K562 (cell line): Measurements from ENCODE around the gene SLC25A20. TPM values are rescaled to one million over a fixed set of nuclear protein-coding genes. Genes with fewer than 3 reads are reported as not detected.

Source experiments
- DMBX1 ChIP-seq: fragments of 250-450 bp; sonication (Bioruptor Pico); IDR thresholded peaks from 2 replicates; pipeline ENCODE4 v1.8.0; 2022; ENCODE audit warnings: inconsistent platforms, mild to moderate bottlenecking, moderate library complexity, borderline replicate concordance
- EP300 ChIP-seq: IDR thresholded peaks from 2 replicates; pipeline ENCODE4 v1.6.1; 2012; ENCODE audit warnings: low read length, improper control_type of control experiment
- GATAD2B ChIP-seq: fragments of 450-650 bp; IDR thresholded peaks from 2 replicates; pipeline ENCODE4 v1.6.1; 2017; ENCODE audit warnings: mild to moderate bottlenecking, borderline replicate concordance
- HMBOX1 ChIP-seq: sonication (generic); IDR thresholded peaks from 2 replicates; pipeline ENCODE4 v1.6.1; 2016
- REST ChIP-seq, 2 experiments: fragments of 450-650 bp; formaldehyde crosslinking in 1 of 2; IDR thresholded peaks; 2 replicates each; pipeline versions ENCODE4 v1.4.0 to v1.6.1; 2014 to 2020; ENCODE audit warnings: mild to moderate bottlenecking in 2 of 2, borderline replicate concordance in 1 of 2, low read depth in 1 of 2
- ZNF407 ChIP-seq: fragments of 450-650 bp; IDR thresholded peaks from 2 replicates; pipeline ENCODE4 v1.6.1; 2016; ENCODE audit warnings: low read depth
- ZNF589 ChIP-seq: fragments of 200-800 bp; sonication (Bioruptor generic); IDR thresholded peaks from 2 replicates; pipeline ENCODE4 v1.6.1; 2016; ENCODE audit warnings: low read depth, missing genetic modification characterization, missing compliant biosample characterization
- polyA plus RNA-seq, 8 experiments: library from polyadenylated mRNA; depleted of rRNA in 4 of 8; stranded (reverse) in 5 of 8; unstranded in 3 of 8; fragments of >200 nt; fragmentation: Nextera tagmentation in 2 of 8; fragmentation: Illumina TruSeq in 1 of 8; extraction: Ambion mirVana in 2 of 8; extraction: Trizol in 1 of 8; gene quantifications; 2 replicates each; pipeline versions ENCODE4 v1.2.1 to v1.2.3, GENCODE V29; 2011 to 2014; ENCODE audit warnings: inconsistent platforms in 1 of 8, missing spikeins in 1 of 8
- total RNA-seq, 7 experiments: library from RNA; depleted of rRNA in 6 of 7; stranded (reverse); fragments of >200 nt in 6 of 7; fragmentation: Illumina TruSeq in 2 of 7; extraction: Trizol in 2 of 7; gene quantifications; 2 replicates each; pipeline versions ENCODE4 v1.2.1 to v1.2.3, GENCODE V29; 2011 to 2021; ENCODE audit warnings: low replicate concordance in 1 of 7
- TF ChIP-seq, protein P1 (sequence below), 2 experiments: fragments of 450-650 bp in 1 of 2; sonication (generic) in 1 of 2; formaldehyde crosslinking in 1 of 2; IDR thresholded peaks in 1 of 2; conservative IDR thresholded peaks in 1 of 2; 2 replicates each; pipeline versions ENCODE4 v1.6.1 to v1.8.1; 2016 to 2023; ENCODE audit warnings: mild to moderate bottlenecking in 2 of 2, moderate library complexity in 2 of 2, inconsistent platforms in 1 of 2, missing genetic modification reagents in 1 of 2

Gene SLC25A20
- total and polyA plus RNA-seq, 9 of the 15 experiments (the other 6 are each of a cell fraction or from before 2014, with no cell fraction given) = 14.3 to 48.1 (median 21.6) TPM

- TF ChIP-seq REST (IDR thresholded peaks at IDR 0.05; ENCODE audit: borderline replicate concordance) (0 out of 2 replicates have a peak, but pooled peaks have one; percentile 18), REST (CRISPR knock-in tag; IDR thresholded peaks at IDR 0.05; ENCODE audit: low read depth) (no peak), HMBOX1 (peak; percentile 53; the same call in 1 of the 2 replicates), ZNF407 (no peak), GATAD2B (peak; percentile 40; the same call in 1 of the 2 replicates), ZNF589 (peak; percentile 56; the same call in 1 of the 2 replicates), EP300 (peak; percentile 71), DMBX1 (CRISPR knock-in tag) (no peak)
- TF ChIP-seq, protein P1, sequence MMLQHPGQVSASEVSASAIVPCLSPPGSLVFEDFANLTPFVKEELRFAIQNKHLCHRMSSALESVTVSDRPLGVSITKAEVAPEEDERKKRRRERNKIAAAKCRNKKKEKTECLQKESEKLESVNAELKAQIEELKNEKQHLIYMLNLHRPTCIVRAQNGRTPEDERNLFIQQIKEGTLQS (IDR thresholded peaks at IDR 0.05) = peak; percentile 34; the same call in 1 of the 2 replicates
- TF ChIP-seq, protein P1 (CRISPR knock-in tag; conservative IDR thresholded peaks at IDR 0.05) = no peak
Measured at GRCh38 chr3:48845170-48845569, 53.5 kb downstream of the SLC25A20 start (continued).
